ENCODE results near the gene OR6C2.
"Not testable (repeated sequence)": the region's sequence is repeated elsewhere in the genome, so short reads cannot be mapped to it uniquely, and the experiment has no call there.

OR6C2 gene

GRCh38 chr12:55443776-55444175 is at the start of gene OR6C2:
Gene OR6C2 (plus strand): TSS chr12:55444076. CDS start chr12:55452214, 8,138 bp downstream.
- no peak for DNase-seq (ENCODE audit: low spot score)

- DNase-seq (ENCODE audit: low spot score), result no peak
These were observed 47.5 kb upstream of the OR6C2 start for GRCh38 chr12:55396326-55396725.

GRCh38 chr12:55400229-55400628 is 43.6 kb upstream of the OR6C2 start, which contains the start of gene OR6C65:
Gene OR6C65 (plus strand): TSS chr12:55400529. CDS start chr12:55400529, 0 bp downstream.
- DNase-seq (ENCODE audit: low spot score), result no peak

- DNase-seq (ENCODE audit: low spot score), result no peak
These were observed 36.0 kb upstream of the OR6C2 start for GRCh38 chr12:55407866-55408265.

GRCh38 chr12:55409133-55409532 is 34.7 kb upstream of the OR6C2 start:
- not testable (repeated sequence) for DNase-seq (ENCODE audit: low spot score)

GRCh38 chr12:55412138-55412537 is 31.7 kb upstream of the OR6C2 start:
- DNase-seq (ENCODE audit: low spot score), result not testable (repeated sequence)

GRCh38 chr12:55413498-55414388 is 30.1 kb upstream of the OR6C2 start:
- DNase-seq (ENCODE audit: low spot score), result not testable (repeated sequence)

GRCh38 chr12:55414396-55414823 is 29.5 kb upstream of the OR6C2 start:
- not testable (repeated sequence) for DNase-seq (ENCODE audit: low spot score)

- DNase-seq (ENCODE audit: low spot score), result not testable (repeated sequence)
These were observed 29.0 kb upstream of the OR6C2 start for GRCh38 chr12:55414889-55415288.

GRCh38 chr12:55416961-55417360 is 26.9 kb upstream of the OR6C2 start:
- DNase-seq (ENCODE audit: low spot score), result no peak

- no peak for DNase-seq (ENCODE audit: low spot score)
These were observed 23.4 kb upstream of the OR6C2 start for GRCh38 chr12:55420307-55420962.

GRCh38 chr12:55425954-55426353 is 17.9 kb upstream of the OR6C2 start, which contains the start of gene OR6C76:
Gene OR6C76 (plus strand): TSS chr12:55426254. CDS start chr12:55426254, 0 bp downstream.
- DNase-seq (ENCODE audit: low spot score), result no peak

- DNase-seq (ENCODE audit: low spot score), result no peak
These were observed 15.3 kb upstream of the OR6C2 start for GRCh38 chr12:55428331-55429243.

GRCh38 chr12:55441233-55441632 is 2.6 kb upstream of the OR6C2 start:
- DNase-seq (ENCODE audit: low spot score), result not testable (repeated sequence)

GRCh38 chr12:55445357-55445756 is 1.5 kb downstream of the OR6C2 start:
- DNase-seq (ENCODE audit: low spot score), result no peak

GRCh38 chr12:55446326-55446725 is 2.5 kb downstream of the OR6C2 start:
- no peak for DNase-seq (ENCODE audit: low spot score)

- DNase-seq (ENCODE audit: low spot score), result no peak
These were observed 4.9 kb downstream of the OR6C2 start for GRCh38 chr12:55448825-55449224.

GRCh38 chr12:55464926-55465325 is 21.1 kb downstream of the OR6C2 start:
- not testable (repeated sequence) for DNase-seq (ENCODE audit: low spot score)

GRCh38 chr12:55467836-55468235 is 24.0 kb downstream of the OR6C2 start:
- no peak for DNase-seq (ENCODE audit: low spot score)

GRCh38 chr12:55469291-55469690 is 25.4 kb downstream of the OR6C2 start:
- DNase-seq (ENCODE audit: low spot score), result no peak

- DNase-seq (ENCODE audit: low spot score), result no peak
These were observed 26.4 kb downstream of the OR6C2 start, which contains the start of gene OR6C70 for GRCh38 chr12:55470088-55470829. Gene OR6C70 (minus strand): TSS chr12:55470138. CDS start chr12:55470138, 0 bp downstream.

Measured in left forelimb (tissue), 1 donor.